GM20000 (cell line): Measurements from ENCODE around the gene TMEM179B.
A peak's percentile ranks its signal among the peaks of the same experiment; 100 is the strongest.

Experiments used
- DNase-seq: peaks from one replicate; pipeline ENCODE4 v3.0.0; 2012; ENCODE audit warnings: low spot score
- CTCF ChIP-seq: IDR thresholded peaks from 2 replicates; pipeline ENCODE4 v1.5.1; 2012; ENCODE audit warnings: mild to moderate bottlenecking, control low read depth; ENCODE audit errors: extremely low read depth, missing control alignments

The TMEM179B gene

GRCh38 chr11:62830904-62831519, 43.8 kb downstream of the TMEM179B start:
- TF ChIP-seq CTCF: no peak
- DNase-seq: peak; percentile 33

DNA sequence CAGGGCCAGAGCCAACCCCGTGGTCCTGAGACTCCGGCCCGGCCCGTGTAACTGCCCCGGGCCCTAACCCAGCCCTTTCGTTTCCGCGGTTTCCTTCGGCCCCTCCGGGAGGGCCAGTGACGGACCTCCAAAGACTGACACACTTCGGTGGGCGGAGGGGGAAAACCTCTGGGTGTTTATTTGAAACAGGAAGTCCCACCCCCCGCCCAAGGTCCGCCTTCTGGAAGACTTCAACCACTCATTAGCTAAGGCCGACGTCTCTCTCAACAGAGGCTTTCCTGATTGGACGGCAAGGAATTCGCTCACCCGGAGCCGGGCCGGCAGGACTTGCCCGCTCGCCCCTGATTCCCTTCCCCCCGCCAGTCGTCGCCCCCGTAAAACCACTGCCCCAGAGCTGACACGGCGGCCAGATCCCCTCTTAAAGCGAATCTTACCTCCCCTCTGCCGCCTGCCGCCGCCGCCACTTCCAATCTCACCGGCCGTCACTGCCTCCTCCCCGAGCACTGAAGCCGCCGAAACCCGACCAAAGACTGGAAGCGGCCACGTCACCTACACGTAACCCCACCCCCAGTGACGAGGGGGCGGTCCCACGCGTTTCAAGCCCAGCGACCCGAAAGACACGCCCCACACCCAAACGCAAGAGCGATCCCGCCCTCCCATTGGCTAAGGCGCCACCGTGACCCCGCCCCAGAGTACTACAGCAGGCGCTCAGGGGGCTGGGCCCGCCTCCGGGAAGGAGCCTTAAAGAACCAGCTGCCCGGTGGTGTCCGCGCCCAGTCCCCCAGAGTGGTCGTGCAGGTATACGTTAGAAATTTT, 44.5 kb downstream of the TMEM179B start, which contains the start of gene STX5:
Gene STX5, minus strand, starts transcription at position 532 of the 816 bp plus-strand sequence. CDS start 808 bp downstream, outside the sequence.
- peak; percentile 95 for DNase-seq
- TF ChIP-seq CTCF: no peak

GRCh38 chr11:62832336-62833234, 45.4 kb downstream of the TMEM179B start, which contains the start of gene TEX54:
TEX54 (minus strand) TSS chr11:62832841.
- no peak for DNase-seq
- TF ChIP-seq CTCF: no peak

DNA sequence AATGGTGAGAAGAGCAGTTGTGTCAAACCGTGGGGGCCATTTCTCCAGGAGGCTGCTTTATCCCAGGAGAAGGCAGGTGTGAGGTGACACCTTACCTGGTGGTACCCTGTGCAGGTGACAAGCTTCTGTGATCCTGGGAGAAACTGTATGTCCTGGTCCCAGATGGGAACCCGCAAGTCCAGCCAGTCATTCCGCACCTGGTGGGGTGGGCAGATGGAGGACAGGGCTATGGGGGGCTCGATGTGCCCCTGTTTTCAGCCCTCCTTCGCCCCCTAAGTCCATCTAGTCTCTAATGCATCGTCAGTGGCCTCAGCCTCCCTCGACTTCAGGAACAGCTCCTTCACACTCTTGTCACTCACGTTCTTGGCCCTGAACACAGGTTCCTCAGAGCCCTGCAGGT, 48.1 kb downstream of the TMEM179B start:
- DNase-seq: no peak

DNA sequence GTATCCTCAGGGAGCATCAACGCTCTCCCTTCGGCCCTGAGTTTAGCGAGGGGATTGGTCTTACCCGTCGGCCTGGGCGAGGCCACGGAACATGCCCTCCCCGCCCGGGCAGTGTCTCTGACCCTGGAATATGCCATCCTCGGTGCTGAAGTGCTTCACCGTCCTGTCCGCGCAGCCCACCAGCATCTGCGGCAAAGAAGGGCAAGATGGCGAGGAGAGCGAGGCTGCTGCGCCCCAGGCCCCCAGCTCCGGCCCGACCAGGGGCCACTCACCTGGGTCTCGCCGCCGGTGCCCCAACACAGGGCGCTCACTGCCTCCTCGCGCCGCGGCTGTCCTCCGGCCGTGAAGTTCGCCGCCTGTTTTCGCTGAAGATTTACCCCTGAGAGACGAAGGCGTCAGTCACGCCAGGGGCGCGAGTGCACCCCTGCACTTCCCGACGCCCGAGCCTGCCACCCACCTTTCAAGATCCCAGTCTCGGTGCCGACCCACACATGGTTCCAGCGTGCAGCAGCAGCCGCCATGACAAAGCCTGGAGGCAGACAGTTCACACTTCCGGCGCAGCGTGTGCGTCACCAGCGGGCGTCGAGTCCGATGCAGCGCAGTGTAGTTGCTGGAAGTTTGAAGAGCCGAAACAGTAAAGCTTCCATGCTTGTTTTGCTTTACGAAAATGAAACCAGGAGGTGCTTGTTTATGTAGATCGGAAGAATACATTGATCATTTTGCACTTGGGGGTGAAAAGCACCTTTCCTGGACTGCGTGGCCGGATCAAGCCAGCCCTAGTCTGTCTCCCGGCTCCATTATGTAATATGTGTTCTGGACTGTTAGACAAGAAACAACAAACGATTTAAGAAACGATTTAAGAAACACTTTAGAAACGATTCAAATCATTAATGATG, 52.1 kb downstream of the TMEM179B start, which contains the start of gene WDR74:
Gene WDR74, minus strand, starts transcription at position 541 of the 896 bp plus-strand sequence. Its CDS starts 20 bp downstream, at position 521.
- no peak for TF ChIP-seq CTCF
- DNase-seq: peak; percentile 88

More for the DNA sequence above, 48.1 kb downstream of the TMEM179B start:
- no peak for TF ChIP-seq CTCF
